GM21526 (cell line): ENCODE results near the gene PTPRN2.

Experiments used
- ATAC-seq: cut with Tn5 transposase; IDR thresholded peaks from one replicate; pipeline ENCODE4 v1.9.1; 2021; ENCODE audit warnings: moderate library complexity; ENCODE audit not compliant: unreplicated experiment, low FRiP score

Gene PTPRN2

GRCh38 chr7:158101821-158102450 is 485.7 kb downstream of the PTPRN2 start:
- ATAC-seq, result no peak

DNA sequence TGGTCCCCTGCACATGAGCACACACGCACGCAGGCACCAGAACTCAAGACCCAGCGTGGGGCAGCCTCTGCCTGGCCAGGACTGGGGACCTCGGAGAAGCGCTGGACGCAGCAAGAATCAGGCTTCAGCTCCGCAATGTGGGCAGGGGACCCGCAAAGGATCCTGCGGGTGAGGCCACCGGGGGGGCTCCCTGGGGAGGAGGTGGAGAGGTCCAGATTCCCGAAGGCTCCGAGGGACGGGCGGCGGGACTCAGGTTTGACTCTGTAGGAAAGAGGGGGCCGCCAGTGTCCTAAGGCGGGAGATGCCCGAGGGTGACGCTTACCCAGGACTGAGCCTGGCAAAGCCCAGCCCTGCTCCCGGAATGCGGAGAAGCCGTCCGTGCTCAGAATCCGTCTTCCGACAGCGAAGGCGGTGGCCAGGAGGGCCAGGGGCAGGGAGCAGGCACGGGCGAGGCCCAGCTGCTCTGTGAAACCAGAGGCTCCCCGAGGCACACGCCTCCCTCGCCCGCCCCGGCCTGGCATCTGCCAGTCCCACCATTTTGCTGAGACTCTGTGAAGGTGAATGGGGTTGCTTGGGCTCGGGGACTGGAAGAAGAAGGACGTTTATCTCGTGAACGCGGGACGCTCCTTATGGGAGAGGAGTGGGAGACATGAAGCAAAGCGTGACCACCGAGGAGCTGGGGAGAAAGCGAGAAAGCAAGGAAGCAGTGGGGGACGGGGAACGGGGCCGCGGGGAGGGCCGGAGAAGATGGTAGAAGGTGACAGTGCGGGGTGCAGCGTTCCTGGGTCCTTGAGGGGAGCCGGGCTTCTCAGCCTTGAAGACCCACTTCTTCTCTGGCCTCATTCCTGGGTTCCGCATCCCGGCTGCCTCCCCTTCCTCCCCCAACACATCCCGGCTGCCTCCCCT is 489.2 kb downstream of the PTPRN2 start:
- ATAC-seq, result no peak

GRCh38 chr7:158097453-158098124 is 490.0 kb downstream of the PTPRN2 start:
- no peak for ATAC-seq

- no peak for ATAC-seq
These were observed 490.5 kb downstream of the PTPRN2 start for GRCh38 chr7:158097106-158097452.

DNA sequence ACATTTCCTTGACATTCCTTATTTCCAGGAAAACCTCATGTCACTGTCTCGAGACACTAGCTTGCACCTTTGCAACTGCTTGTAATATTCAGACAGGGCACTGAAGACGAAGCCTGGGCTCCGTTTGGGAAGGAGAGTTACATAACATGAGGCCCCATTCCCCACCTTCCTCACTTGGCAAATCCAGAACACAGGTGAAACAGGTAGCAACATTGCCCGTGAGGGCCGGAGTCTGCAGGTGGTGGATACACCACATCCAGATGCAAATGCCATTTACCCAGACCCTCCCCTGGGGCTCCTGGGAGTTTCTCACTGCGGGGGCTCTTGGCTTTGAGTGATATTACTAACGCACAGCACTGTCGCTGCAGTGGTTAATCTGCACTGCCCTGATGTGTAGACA is 491.0 kb downstream of the PTPRN2 start:
- no peak for ATAC-seq

- ATAC-seq, result no peak
These were observed 492.9 kb downstream of the PTPRN2 start for GRCh38 chr7:158094671-158095226.

DNA sequence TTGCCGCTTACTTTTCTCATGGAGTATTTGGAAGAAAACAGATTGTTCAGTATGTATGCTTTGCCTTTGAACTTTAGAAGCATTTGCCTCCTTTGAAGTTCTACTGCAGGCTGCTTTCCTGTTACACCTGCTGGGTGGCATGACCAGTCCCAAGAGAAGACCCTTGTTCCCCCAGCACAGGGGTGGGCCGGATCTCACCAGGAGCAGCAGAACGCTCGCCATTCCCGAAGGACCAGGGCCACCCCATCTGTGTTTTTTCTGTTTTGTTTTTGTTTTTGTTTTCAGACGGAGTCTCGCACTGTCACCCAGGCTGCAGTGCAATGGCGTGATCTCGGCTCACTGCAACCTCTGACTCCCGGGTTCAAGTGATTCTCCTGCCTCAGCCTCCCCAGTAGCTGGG is 493.6 kb downstream of the PTPRN2 start:
- no peak for ATAC-seq

GRCh38 chr7:158093156-158093796 is 494.3 kb downstream of the PTPRN2 start:
- no peak for ATAC-seq

GRCh38 chr7:158087196-158087595 is 500.4 kb downstream of the PTPRN2 start:
- no peak for ATAC-seq

DNA sequence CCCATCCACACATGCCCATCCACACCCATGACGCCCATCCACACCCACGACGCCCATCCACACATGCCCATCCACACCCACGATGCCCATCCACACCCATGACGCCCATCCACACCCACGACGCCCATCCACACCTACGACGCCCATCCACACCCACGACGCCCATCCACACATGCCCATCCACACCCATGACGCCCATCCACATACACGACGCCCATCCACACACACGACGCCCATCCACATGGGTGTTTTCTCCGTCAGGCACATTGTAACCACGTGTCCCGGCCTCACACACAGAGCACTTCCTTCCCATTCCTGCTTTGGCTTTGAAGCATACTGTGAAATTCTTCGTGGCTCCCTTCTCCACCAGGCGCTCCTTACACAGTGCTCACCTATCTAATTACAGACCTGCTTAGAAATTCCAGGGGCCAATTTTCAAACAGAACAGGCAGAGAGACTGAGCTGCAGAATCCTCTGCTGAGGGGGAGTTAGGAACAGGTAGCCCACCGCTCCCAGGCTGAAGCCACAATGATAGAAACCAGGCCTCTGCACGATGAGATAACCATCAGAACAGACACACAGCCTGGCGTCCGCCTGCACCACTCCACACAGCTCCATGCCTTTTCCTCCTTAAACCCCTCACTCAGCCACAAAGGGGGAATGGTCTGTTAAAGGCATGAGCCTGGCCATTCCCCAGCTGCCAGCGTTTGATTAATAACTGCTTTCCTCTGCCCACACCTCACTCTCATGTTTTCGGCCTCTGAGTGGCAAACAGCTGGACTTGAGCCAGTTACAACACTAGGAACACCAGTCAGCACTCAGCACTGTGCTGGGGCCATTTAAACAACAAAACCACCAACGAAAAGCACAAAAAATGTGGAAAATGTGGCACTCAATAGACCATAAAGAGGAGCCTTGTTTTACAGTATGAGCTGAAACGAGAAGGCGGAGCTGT is 501.6 kb downstream of the PTPRN2 start:
- no peak for ATAC-seq

DNA sequence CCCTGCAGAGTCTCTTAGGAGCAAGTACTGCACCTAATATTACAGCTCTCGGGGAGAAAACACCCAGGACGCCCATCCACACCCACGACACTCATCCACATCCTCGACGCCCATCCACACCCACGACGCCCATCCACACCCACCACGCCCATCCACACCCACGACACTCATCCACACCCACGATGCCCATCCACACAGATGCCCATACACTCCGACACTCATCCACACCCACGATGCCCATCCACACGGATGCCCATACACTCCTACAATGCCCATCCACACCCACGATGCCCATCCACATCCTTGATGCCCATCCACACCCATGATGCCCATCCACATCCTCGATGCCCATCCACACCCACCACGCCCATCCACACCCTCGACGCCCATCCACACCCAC is 503.1 kb downstream of the PTPRN2 start:
- ATAC-seq, result no peak

- ATAC-seq, result no peak
These were observed 503.9 kb downstream of the PTPRN2 start for GRCh38 chr7:158083526-158084310.

DNA sequence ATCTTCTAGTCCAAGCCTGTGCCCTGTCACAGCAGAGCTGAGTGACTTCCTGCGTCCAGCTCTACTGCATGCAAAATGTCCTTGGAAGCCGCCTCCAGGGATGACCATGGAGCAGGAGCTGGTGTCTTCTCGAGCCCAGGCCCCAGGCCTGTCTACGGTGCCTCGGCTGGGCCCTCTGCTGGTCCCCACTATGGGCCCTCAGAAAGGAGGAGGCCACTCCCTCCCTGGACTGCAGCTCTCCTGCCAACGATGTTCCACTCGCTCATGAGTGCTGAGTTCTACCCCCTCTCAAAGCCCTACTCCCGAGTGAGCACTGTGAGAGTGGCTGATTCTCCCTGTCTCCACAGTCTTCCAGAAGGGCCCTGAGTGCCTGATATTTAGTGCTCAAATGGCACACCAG is 504.9 kb downstream of the PTPRN2 start:
- ATAC-seq, result no peak

GRCh38 chr7:158080899-158081445 is 506.7 kb downstream of the PTPRN2 start:
- ATAC-seq, result no peak

DNA sequence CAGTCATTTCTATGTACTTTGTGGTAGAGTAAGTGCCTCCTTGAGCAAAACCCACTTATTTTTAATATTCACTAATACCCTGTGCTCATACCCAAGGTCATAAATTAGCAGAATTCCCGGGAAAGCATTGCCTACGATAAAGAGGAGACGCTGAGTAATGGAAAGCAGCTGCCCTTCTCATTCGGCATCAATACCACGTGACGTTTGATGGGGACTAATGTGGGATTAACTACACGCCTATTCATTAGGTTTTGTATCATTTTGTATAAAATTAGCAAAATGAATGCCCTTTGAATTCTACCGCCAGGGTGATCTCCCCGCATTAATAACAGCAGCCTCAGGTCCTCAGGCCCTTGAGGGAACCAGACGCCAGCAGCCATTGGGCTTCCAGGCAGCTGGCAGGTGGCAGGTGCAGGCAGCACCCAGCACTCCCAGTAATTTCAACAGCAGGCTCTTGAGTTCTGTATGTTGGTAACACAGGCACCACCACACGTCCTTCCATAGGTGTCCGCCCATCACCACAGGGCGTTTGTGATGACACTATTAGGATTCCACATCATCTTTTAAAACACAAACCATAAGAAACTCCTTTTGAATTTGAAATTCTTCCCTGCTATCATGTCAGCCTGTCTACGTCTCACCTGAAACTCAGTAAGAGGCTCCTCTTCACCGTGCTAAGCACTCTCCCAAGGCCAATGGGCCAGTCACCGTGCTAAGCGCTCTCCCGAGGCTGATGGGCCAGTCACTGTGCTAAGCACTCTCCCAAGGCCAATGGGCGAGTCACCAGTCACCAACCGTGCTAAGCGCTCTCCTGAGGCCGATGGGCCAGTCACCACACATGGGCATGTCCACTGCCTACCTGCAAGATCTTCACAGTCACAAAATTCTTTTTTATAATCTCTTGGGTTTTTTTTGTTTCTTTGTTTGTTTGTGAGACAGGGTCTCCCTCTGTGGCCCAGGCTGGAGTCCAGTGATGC is 509.4 kb downstream of the PTPRN2 start:
- no peak for ATAC-seq

DNA sequence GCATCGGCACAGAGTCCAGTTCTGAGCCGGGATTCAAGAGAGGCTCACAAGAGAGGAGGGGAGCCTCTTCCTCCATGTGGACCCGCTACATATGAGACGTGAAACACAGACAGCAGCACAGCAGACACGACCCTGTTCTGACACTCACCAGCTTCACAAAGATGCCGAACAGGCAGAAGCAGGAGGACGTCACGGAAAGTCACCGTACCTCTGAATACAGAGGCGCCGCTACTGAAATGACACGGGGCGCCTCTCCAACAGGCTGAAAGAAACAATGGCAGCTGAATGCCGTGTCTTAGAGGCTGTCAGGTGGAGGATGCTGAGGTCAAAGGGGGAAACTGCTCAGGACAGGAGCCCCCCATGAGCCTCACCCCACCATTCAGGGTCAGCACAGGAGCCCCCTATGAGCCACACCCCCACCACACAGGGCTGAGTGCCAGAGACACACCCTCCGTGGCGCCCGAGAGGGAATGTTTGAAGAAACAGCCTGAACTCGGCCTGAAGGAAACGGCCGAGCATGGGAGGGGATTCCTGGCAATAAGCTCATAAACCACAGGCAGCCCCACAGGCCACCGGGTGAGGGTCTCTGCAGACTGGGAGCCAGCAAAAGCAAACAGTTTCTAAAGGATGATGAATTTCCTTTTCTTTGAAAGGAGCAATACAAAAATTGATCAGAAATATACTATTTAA is 510.3 kb downstream of the PTPRN2 start:
- ATAC-seq, result no peak

- ATAC-seq, result no peak
These were observed 511.0 kb downstream of the PTPRN2 start for GRCh38 chr7:158076656-158077055.
